ENCODE measurements around the gene STAT4. TPM values are rescaled to one million over a fixed set of nuclear protein-coding genes. Genes with fewer than 3 reads are reported as not detected.
A peak's percentile ranks its signal among the peaks of the same experiment; 100 is the strongest.

Gene STAT4
- total RNA-seq, 2 donors from 2014 or later: 38.0 to 51.7 TPM

- no peak for ATAC-seq (replicated peaks)
- Mint-ChIP-seq H3K4me1 (no peaks in the 10 kb centered on the region), H3K9me3 (no peaks in the 10 kb centered on the region), H3K27me3 (no peaks in the 10 kb centered on the region), H3K36me3 (ENCODE audit: low read depth) (no peaks in the 10 kb centered on the region), H3K27ac (no peak overlapping the region), H3K4me3 (no peak overlapping the region)
These were observed 29.5 kb upstream of the STAT4 start for GRCh38 chr2:191180276-191180675.

DNA sequence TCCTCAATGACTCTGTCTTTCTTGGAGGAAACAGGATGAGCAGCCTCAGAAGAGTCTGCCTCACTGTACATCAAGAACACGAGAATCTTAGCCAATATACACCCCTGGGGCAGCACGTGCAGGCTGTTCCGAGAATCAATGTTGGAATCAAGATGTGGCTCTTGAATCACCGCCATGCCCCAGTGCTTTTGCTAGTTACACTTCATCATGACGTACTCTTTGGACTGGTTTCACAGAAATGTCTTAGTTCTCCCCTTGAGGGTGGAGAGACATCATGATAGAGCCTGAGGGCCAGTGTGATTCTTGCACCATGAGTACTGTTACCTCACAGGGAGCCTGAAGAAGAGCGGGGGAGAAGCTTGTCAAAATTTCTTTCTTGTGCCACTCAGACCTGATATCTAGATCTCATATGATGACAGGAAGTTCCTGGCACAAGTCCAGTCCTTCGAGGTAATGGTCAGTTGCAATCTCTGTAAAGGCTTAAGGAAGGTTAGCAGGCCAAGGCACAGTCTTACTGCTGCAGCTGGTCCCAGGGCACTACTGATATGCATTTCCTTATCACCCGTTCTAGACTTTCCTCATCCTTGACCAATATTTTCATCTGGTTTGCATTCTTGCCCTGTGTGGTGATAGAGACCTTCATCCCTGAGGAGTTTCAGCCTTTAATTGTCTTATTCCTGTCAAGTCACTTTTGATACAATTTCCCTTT lies 28.2 kb upstream of the STAT4 start:
- ATAC-seq (replicated peaks): no peak
- Mint-ChIP-seq H3K36me3 (ENCODE audit: low read depth) (no peaks in the 10 kb centered on the region), H3K9me3 (no peaks in the 10 kb centered on the region), H3K27me3 (no peaks in the 10 kb centered on the region), H3K4me3 (no peak overlapping the region), H3K4me1 (peaks cover 3% of the 10 kb centered on the region), H3K27ac (no peak overlapping the region)

DNA sequence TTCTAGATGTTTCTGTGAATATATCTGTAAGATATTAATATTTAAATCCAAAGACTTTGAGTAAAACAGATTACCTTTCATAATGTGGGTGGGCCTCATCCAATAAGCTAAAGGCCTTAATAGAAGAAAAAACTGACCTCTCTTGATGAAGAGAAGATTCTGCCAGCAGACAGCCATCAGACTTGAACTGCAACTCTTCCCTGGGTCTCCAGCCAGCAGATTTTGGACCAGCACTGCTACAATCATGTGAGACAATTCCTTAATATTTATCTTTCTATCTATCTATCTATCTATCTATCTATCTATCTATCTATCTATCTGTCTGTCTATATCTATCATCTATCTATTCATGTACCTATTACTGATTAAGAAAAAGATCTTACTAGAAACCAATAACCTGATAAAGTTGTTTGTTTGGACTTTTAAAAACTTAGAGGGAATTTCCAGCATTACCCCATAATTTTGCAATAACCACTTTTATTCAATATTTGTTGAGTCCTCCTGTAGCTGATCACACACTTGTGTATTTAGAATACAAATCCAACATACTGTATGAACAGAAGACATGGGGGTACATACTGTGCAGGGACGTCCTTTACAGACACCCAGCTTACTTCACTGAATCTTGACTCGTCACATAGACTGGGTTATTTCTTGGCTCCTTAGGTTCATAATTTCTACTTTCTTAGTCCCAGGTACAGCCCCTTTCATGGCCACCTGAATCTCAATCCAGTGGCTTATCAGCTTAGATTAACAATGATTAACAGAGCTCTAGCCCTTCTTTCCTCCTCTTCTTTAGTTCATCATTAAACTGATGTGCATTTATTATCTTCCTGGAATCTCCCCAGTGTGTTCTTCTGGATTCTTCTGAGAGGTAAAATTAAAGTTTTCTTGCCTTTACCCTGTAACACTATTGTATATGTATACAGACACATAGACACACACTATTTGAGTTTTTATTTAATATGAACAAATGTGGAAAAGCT lies 27.2 kb upstream of the STAT4 start:
- H3K4me3 Mint-ChIP-seq: no peak overlapping the region
- H3K36me3 Mint-ChIP-seq (ENCODE audit: low read depth): no peaks in the 10 kb centered on the region
- H3K4me1 Mint-ChIP-seq: peaks cover 7% of the 10 kb centered on the region
- no peaks in the 10 kb centered on the region for H3K9me3 Mint-ChIP-seq
- no peak for ATAC-seq (replicated peaks)
- no peaks in the 10 kb centered on the region for H3K27me3 Mint-ChIP-seq
- no peak overlapping the region for H3K27ac Mint-ChIP-seq

DNA sequence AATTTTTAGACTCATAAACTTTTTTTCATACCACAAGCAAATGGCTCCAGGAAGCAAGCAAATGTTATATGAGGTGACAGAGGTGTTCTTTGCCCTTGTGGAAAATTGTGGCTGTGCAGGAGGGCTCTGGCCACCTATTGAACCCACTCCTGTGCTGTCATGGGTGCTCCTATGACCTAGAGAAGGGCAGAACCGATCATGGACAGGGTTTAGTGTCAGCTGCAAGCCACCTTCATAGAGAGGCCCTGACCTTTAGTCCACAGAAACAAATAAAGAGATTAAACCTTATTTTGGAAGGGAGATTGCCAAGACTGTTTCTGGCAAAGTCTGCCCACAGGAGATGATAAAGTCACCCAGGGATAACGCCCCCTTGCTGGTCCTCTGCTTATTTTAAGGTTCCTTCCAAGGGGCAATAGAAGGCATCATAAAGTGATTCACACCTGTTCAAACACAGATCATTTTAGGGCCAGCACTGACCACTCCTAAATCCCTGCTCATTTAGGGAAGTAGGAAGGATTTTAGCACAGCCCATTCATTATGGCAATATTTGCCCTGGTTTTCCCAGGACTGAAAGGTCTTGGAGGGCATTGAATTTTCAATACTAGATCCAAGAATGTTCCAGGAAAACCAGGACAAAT lies 26.1 kb upstream of the STAT4 start:
- no peaks in the 10 kb centered on the region for H3K27me3 Mint-ChIP-seq
- no peaks in the 10 kb centered on the region for H3K9me3 Mint-ChIP-seq
- ATAC-seq (replicated peaks): no peak
- H3K27ac Mint-ChIP-seq: no peak overlapping the region
- H3K4me1 Mint-ChIP-seq: peaks cover 11% of the 10 kb centered on the region
- H3K36me3 Mint-ChIP-seq (ENCODE audit: low read depth): no peaks in the 10 kb centered on the region
- no peak overlapping the region for H3K4me3 Mint-ChIP-seq

- Mint-ChIP-seq H3K27me3 (no peaks in the 10 kb centered on the region), H3K4me1 (peaks cover 12% of the 10 kb centered on the region), H3K4me3 (no peak overlapping the region), H3K27ac (no peak overlapping the region), H3K36me3 (ENCODE audit: low read depth) (no peaks in the 10 kb centered on the region), H3K9me3 (no peaks in the 10 kb centered on the region)
- no peak for ATAC-seq (replicated peaks)
These were observed 25.5 kb upstream of the STAT4 start for GRCh38 chr2:191176305-191176704.

- H3K27me3 Mint-ChIP-seq: no peaks in the 10 kb centered on the region
- no peaks in the 10 kb centered on the region for H3K9me3 Mint-ChIP-seq
- no peak for ATAC-seq (replicated peaks)
- no peak overlapping the region for H3K27ac Mint-ChIP-seq
- H3K4me1 Mint-ChIP-seq: peaks cover 19% of the 10 kb centered on the region
- H3K36me3 Mint-ChIP-seq (ENCODE audit: low read depth): no peaks in the 10 kb centered on the region
- H3K4me3 Mint-ChIP-seq: no peak overlapping the region
These were observed 23.6 kb upstream of the STAT4 start for GRCh38 chr2:191174442-191174841.

DNA sequence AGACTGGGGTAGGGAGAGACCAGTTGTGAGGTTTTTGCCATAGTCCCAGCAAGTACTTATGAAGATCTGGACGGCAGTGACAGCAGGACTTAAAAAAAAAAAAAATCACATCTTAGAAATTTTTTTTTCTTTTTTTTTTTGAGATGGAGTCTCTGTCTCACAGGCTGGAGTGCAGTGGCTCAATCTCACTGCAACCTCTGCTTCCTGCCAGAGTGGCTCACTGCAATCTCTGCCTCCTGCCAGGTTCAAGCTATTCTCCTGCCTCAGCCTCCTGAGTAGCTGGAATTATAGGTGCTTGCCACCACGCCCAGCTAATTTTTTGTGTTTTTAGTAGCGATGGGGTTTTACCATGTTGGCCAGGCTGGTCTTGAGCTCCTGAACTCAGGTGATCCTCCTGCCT lies 22.4 kb upstream of the STAT4 start:
- no peak overlapping the region for H3K27ac Mint-ChIP-seq
- H3K36me3 Mint-ChIP-seq (ENCODE audit: low read depth): no peaks in the 10 kb centered on the region
- H3K4me3 Mint-ChIP-seq: no peak overlapping the region
- H3K27me3 Mint-ChIP-seq: no peaks in the 10 kb centered on the region
- H3K9me3 Mint-ChIP-seq: no peaks in the 10 kb centered on the region
- H3K4me1 Mint-ChIP-seq: peaks cover 19% of the 10 kb centered on the region
- ATAC-seq (replicated peaks): no peak

DNA sequence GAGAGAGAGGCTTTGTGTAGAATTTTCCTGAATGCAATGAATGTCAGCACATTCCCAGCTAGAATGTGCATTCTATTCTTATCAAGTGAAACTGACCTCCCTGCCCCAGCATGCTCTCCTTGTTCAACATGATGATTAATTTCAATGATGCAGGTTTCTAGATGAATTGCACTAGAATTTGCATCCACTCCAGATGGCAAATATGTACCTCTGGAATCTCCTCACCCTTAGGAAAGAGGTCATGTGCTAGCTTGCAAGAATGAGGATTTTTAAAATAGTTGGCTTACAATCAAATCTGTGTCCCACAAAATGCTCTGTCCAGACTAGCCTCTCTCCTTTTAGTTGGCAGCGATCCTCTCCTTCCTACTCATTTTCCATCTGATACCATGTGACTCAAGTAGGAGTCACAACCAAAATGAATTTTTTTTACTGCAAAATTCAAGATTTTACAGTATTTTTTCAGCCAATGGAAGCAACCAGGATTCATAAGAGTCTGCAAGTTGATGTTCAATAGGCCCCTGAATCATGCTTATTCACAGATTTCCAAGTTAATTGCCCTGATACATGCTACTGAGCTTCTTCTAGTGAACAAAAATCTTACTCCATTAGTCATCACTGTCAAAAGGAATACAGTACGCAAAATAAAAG lies 21.0 kb upstream of the STAT4 start:
- Mint-ChIP-seq H3K4me1 (peaks cover 19% of the 10 kb centered on the region), H3K27ac (peak overlapping the region; percentile 22), H3K27me3 (no peaks in the 10 kb centered on the region), H3K4me3 (peak overlapping the region; percentile 19), H3K36me3 (ENCODE audit: low read depth) (no peaks in the 10 kb centered on the region), H3K9me3 (no peaks in the 10 kb centered on the region)
- ATAC-seq (replicated peaks): peak; percentile 69

DNA sequence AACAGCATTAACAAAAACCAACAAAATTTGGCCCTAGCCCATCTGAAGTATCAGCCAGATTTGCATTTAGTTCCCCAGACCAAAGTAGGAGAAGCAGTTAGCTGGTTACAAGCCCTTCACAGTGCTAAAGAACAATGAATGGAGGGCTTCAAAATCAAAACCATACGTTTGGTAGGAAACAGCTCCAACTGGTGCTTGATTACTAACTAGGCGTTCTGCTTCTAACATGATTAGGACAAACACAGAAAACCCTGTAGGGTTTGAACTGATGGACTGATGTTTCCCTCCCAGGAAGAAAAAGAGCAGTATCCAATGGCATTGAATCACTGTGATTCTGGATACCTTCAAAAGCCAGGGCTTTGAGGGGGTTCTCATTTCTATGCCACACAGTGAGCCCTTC lies 20.5 kb upstream of the STAT4 start:
- no peak for ATAC-seq (replicated peaks)
- peak overlapping the region; percentile 38 for H3K4me3 Mint-ChIP-seq
- H3K4me1 Mint-ChIP-seq: peaks cover 19% of the 10 kb centered on the region
- H3K36me3 Mint-ChIP-seq (ENCODE audit: low read depth): no peaks in the 10 kb centered on the region
- H3K27me3 Mint-ChIP-seq: no peaks in the 10 kb centered on the region
- no peaks in the 10 kb centered on the region for H3K9me3 Mint-ChIP-seq
- H3K27ac Mint-ChIP-seq: no peak overlapping the region

DNA sequence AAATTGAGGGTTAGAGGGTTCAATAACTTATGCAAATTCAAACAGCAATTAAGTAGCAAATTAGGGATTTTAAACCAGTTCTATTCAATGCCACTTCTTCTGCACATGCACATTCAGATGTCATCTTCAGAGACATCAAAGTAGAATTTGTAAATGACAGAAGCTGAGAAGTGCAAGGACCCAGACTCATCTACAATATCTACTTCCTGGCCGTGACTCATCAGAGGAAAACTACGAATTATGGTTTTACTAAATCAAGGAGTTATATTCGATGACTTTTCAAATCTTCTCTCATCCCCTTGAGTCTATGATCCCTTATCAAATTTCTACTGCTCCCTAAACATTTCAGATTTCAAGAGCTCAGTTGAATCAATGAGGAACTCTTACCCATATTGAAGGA lies 20.0 kb upstream of the STAT4 start:
- Mint-ChIP-seq H3K27me3 (no peaks in the 10 kb centered on the region), H3K27ac (no peak overlapping the region), H3K4me3 (peak overlapping the region; percentile 38), H3K9me3 (no peaks in the 10 kb centered on the region), H3K36me3 (ENCODE audit: low read depth) (no peaks in the 10 kb centered on the region), H3K4me1 (peaks cover 19% of the 10 kb centered on the region)
- ATAC-seq (replicated peaks): peak; percentile 38

- H3K4me1 Mint-ChIP-seq: peaks cover 20% of the 10 kb centered on the region
- H3K36me3 Mint-ChIP-seq (ENCODE audit: low read depth): no peaks in the 10 kb centered on the region
- no peak for ATAC-seq (replicated peaks)
- no peaks in the 10 kb centered on the region for H3K9me3 Mint-ChIP-seq
- H3K4me3 Mint-ChIP-seq: no peak overlapping the region
- H3K27me3 Mint-ChIP-seq: no peaks in the 10 kb centered on the region
- H3K27ac Mint-ChIP-seq: no peak overlapping the region
These were observed 19.5 kb upstream of the STAT4 start for GRCh38 chr2:191170301-191170636.

DNA sequence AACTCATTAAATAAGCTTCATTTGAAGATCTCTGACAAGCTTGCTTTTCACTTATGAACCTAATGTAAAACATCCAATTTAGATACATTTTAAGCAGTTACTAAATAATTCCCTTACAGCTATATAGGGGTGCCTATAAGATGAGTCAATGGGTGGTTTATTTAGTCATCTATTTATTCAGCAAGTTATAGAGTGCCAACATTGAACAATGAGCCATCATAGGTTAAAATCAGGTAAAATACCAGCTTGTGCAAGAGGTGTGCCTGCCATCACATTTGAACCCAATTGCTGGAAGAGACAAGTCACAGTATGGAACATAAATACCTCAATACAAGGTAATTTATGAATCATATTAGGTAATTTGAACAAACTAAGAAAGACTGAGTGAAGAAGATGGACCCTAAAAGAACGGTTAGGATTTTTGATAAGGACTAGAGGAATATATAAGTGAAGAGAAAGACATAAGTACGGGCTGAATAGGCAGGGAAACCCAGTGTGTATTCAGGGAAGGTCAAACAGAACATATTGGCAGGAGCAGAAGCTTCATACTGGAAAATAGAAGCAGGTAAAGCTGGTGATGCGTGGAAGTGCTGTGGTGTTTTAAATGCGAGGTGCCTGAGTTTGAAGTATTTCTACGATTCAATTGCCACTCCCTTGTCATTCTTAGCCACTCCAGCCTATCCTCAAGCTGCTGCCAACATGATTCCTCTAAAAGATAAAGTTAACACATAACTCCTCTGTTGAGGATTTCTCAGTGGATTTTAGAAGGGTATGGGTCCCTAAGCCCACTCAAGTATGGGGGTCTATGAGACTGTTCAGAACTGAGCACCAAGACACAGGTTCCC lies 18.9 kb upstream of the STAT4 start:
- peaks cover 25% of the 10 kb centered on the region for H3K4me1 Mint-ChIP-seq
- no peaks in the 10 kb centered on the region for H3K27me3 Mint-ChIP-seq
- H3K27ac Mint-ChIP-seq: no peak overlapping the region
- H3K9me3 Mint-ChIP-seq: no peaks in the 10 kb centered on the region
- peak overlapping the region; percentile 1 for H3K4me3 Mint-ChIP-seq
- ATAC-seq (replicated peaks): peak; percentile 62
- H3K36me3 Mint-ChIP-seq (ENCODE audit: low read depth): no peaks in the 10 kb centered on the region

DNA sequence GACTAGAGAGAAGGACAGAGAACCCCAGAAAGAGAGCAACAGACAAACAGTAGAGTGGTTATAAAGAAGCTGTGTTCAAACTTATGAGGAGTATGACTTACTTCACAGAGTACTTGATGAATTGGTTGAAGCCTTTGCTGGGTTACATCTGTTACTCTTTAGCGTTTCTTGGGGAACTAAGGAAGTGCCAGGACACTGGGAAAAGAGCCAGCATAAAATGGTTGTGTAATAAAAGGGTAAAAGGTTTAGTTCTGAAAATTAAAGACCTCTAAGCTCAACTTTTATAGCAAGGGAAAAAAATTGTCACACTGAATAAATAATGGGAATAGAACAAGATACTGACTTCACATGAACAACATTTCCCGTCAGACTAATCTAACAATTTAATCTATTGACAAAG lies 17.0 kb upstream of the STAT4 start:
- no peaks in the 10 kb centered on the region for H3K36me3 Mint-ChIP-seq (ENCODE audit: low read depth)

More for the DNA sequence above, 17.0 kb upstream of the STAT4 start:
- ATAC-seq (replicated peaks): no peak
- Mint-ChIP-seq H3K4me1 (peaks cover 19% of the 10 kb centered on the region), H3K4me3 (no peak overlapping the region), H3K9me3 (no peaks in the 10 kb centered on the region), H3K27me3 (no peaks in the 10 kb centered on the region), H3K27ac (no peak overlapping the region)

All from activated T-helper 17 cell treated with anti-CD3 and anti-CD28 coated beads, Interleukin-2, amount 50 U/mL, for 72 hours (primary cell).